Testis (tissue), 2 donors: Measurements from ENCODE around the gene GSN.

Experiments
- POLR2A ChIP-seq: fragments of 450-650 bp; IDR thresholded peaks from one replicate; pipeline ENCODE4 v1.6.1; 2017; ENCODE audit warnings: antibody characterized with exemption, mild to moderate bottlenecking, moderate library complexity
- TF ChIP-seq, protein P1 (sequence below), 3 experiments: fragments of 450-650 bp in 2 of 3; fragments of 200-600 bp in 1 of 3; sonication (generic) in 1 of 3; IDR thresholded peaks; one replicate each; pipeline ENCODE4 v1.5.1; 2016 to 2019; ENCODE audit warnings: antibody characterized with exemption in 3 of 3, mild to moderate bottlenecking in 2 of 3, moderate library complexity in 1 of 3

DNA sequence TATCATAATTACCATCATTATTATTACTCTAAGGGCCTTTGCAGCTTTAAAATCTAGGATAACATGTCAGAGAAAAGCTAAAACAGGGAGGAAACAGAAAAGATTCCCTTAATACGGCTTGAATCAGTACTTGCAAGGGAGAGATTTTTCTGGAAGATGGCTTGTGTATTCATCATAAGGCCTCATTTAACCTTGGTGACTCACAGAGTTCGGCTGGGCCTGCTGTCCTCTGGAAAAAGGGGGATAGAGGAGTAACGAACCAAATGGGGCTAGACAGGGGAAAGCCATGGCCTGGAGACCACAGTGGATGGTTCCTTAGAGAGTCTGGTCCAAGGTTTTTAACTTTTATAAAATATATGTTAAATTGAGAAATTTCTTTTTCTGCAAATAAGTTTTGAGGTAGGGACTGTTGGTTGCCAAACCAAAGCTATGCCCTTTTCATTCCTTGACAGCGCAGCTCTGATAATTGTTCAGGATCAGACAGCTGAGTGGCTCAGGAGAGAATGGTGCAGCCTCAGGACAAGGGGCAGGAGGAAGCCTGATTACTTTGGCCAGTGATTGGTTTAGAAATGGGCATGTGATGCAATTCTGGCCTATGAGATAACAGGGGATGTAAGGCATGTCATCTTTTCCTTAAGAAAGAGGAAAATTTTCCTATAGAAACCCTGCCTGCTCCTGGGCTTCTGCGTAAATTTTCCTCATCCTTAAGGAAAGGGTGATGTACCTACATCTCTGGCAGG, 25.6 kb upstream of the GSN start:
- TF ChIP-seq POLR2A: no peak
- TF ChIP-seq, protein P1, sequence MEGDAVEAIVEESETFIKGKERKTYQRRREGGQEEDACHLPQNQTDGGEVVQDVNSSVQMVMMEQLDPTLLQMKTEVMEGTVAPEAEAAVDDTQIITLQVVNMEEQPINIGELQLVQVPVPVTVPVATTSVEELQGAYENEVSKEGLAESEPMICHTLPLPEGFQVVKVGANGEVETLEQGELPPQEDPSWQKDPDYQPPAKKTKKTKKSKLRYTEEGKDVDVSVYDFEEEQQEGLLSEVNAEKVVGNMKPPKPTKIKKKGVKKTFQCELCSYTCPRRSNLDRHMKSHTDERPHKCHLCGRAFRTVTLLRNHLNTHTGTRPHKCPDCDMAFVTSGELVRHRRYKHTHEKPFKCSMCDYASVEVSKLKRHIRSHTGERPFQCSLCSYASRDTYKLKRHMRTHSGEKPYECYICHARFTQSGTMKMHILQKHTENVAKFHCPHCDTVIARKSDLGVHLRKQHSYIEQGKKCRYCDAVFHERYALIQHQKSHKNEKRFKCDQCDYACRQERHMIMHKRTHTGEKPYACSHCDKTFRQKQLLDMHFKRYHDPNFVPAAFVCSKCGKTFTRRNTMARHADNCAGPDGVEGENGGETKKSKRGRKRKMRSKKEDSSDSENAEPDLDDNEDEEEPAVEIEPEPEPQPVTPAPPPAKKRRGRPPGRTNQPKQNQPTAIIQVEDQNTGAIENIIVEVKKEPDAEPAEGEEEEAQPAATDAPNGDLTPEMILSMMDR (IDR thresholded peaks at IDR 0.05): no peak
